Heart right ventricle (tissue), 16 donors: ENCODE results near the gene IER5L. TPM values are rescaled to one million over a fixed set of nuclear protein-coding genes. Genes with fewer than 3 reads are reported as not detected.

Experiments used
- ATAC-seq, 8 donors: fragments of 200-7000 bp; cut with Tn5 transposase; one replicate each; pipeline ENCODE4 v1.9.1; 2020; ENCODE audit warnings: mild to moderate bottlenecking in 8 of 8, moderate library complexity in 8 of 8, moderate number of reproducible peaks in 1 of 8
- DNase-seq, 2 donors: peaks; one replicate each; pipeline ENCODE4 v3.0.0-alpha.2; 2020
- H3K27ac ChIP-seq, 10 donors: fragments of 200-600 bp; sonication (generic) in 2 of 10; one replicate each; pipeline versions ENCODE4 v1.5.0 to v1.8.0; 2020 to 2022; ENCODE audit warnings: mild to moderate bottlenecking in 3 of 10
- H3K27me3 ChIP-seq, 7 donors: fragments of 200-600 bp; one replicate each; pipeline ENCODE4 v1.8.0; 2021 to 2022; ENCODE audit warnings: mild to moderate bottlenecking in 2 of 7
- H3K36me3 ChIP-seq, 9 donors: fragments of 200-600 bp; sonication (generic) in 1 of 9; one replicate each; pipeline versions ENCODE4 v1.5.0 to v1.8.0; 2020 to 2022; ENCODE audit warnings: mild to moderate bottlenecking in 2 of 9
- H3K4me1 ChIP-seq, 9 donors: fragments of 200-600 bp; sonication (generic) in 1 of 9; one replicate each; pipeline versions ENCODE4 v1.5.0 to v1.8.0; 2020 to 2022; ENCODE audit warnings: mild to moderate bottlenecking in 4 of 9
- H3K4me3 ChIP-seq, 10 donors: fragments of 200-600 bp; sonication (generic) in 2 of 10; one replicate each; pipeline versions ENCODE4 v1.5.0 to v1.8.0; 2020 to 2022; ENCODE audit warnings: mild to moderate bottlenecking in 7 of 10, moderate library complexity in 2 of 10
- H3K9me3 ChIP-seq, 11 donors: fragments of 200-600 bp in 10 of 11; sonication (generic) in 2 of 11; one replicate each; pipeline versions ENCODE4 v1.5.0 to v1.8.0; 2013 to 2022; ENCODE audit warnings: mild to moderate bottlenecking in 2 of 11, control low read depth in 1 of 11, moderate library complexity in 1 of 11
- WGBS, 2 donors: extraction: QIAGEN DNeasy Blood & Tissue Kit; methylation state at CpG; one replicate each; pipeline ENCODE4 v1.1.7; 2013; ENCODE audit warnings: inconsistent platforms in 1 of 2; 5-methylcytosine and 5-hydroxymethylcytosine counted together
- intact Hi-C, 10 donors: fragments of 100-400 bp; cut with DNase I; formaldehyde crosslinking; loops; one replicate each; pipeline versions ENCODE4 v1.11.1 to v1.14.2; 2022
- polyA plus RNA-seq, 2 donors: library from polyadenylated mRNA; stranded (reverse); fragments of 200-250 nt; gene quantifications; one replicate each; pipeline ENCODE4 v1.2.3, GENCODE V29; 2013
- total RNA-seq, 10 donors: library from RNA; stranded (reverse); fragmentation: NEBNext Ultra II Directional in 3 of 10; extraction: Animal tissue kit (Norgen Biotek cat#: 25700) in 3 of 10; gene quantifications; one replicate each; pipeline versions ENCODE4 v1.2.1 to v1.2.4, GENCODE V29; 2021 to 2023
- TF ChIP-seq, protein P1 (sequence below), 9 donors: fragments of 200-600 bp; sonication (generic) in 2 of 9; IDR thresholded peaks; one replicate each; pipeline versions ENCODE4 v1.5.0 to v1.8.0; 2021 to 2022; ENCODE audit warnings: antibody characterized with exemption in 9 of 9, mild to moderate bottlenecking in 5 of 9, moderate library complexity in 1 of 9
- donor health status: Arrhythmogenic right ventricular cardiomyopathy.
- donor health status: ischemic (EF 13 %, LVEDD 7.1; RV severe dilation, severe dysfunction).
- donor health status: healthy with polysubstance abuse.
- donor health status: DM: no; HTN: yes; CAD: no.
- donor health status: DM: no; HTN: no; CAD: no.
- donor health status: ischemic (EF 25% LVEDD 6.9; RV normal size, moderate dysfunction).
- donor health status: ischemic (EF 25% LVEDD 5.7; RV mildly dilated, moderate dysfunction).
- donor health status: healthy.
- donor health status: DM: yes; HTN: yes; CAD: no.
- donor health status: Ischemic cardiomyopathy.
- donor health status: ischemic (EF 35%, LVEDD 5.7; RV mildly dilated, moderate dysfunction).
- donor health status: nonischemic (EF 11% LVEDD 7.7; RV severe dilation, severe dysfunction).
- donor health status: DM: yes; HTN: yes; CAD: no.
- donor health status: PGD.
- donor health status: ischemic (EF 29% LVEDD 5.4; RV normal size, mild dysfunction).
- donor health status: nonischemic (EF 23%, LVEDD 6.1; RV moderate dilation, normal function).

IER5L gene
- total and polyA plus RNA-seq, 12 donors, result 1.2 to 26.3 (median 5.6) TPM

GRCh38 chr9:129221233-129221632, 43.2 kb upstream of the IER5L start:
- DNase-seq, result no peak
- Histone ChIP-seq H3K4me3 (no peak overlapping the region), H3K4me1 (peaks cover 6 to 38% (median 15%) of the 10 kb centered on the region in 9 donors), H3K9me3 (no peaks in the 10 kb centered on the region), H3K36me3 (no peaks in the 10 kb centered on the region), H3K27me3 (no peaks in the 10 kb centered on the region), H3K27ac (no peak overlapping the region)
- intact Hi-C loops, result no loop called here
- 89 to 92% methylated on average over 7 of the region's 7 CpGs for WGBS, 2 donors
- TF ChIP-seq, protein P1, sequence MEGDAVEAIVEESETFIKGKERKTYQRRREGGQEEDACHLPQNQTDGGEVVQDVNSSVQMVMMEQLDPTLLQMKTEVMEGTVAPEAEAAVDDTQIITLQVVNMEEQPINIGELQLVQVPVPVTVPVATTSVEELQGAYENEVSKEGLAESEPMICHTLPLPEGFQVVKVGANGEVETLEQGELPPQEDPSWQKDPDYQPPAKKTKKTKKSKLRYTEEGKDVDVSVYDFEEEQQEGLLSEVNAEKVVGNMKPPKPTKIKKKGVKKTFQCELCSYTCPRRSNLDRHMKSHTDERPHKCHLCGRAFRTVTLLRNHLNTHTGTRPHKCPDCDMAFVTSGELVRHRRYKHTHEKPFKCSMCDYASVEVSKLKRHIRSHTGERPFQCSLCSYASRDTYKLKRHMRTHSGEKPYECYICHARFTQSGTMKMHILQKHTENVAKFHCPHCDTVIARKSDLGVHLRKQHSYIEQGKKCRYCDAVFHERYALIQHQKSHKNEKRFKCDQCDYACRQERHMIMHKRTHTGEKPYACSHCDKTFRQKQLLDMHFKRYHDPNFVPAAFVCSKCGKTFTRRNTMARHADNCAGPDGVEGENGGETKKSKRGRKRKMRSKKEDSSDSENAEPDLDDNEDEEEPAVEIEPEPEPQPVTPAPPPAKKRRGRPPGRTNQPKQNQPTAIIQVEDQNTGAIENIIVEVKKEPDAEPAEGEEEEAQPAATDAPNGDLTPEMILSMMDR (IDR thresholded peaks at IDR 0.05), result no peak
- no peak for ATAC-seq

DNA sequence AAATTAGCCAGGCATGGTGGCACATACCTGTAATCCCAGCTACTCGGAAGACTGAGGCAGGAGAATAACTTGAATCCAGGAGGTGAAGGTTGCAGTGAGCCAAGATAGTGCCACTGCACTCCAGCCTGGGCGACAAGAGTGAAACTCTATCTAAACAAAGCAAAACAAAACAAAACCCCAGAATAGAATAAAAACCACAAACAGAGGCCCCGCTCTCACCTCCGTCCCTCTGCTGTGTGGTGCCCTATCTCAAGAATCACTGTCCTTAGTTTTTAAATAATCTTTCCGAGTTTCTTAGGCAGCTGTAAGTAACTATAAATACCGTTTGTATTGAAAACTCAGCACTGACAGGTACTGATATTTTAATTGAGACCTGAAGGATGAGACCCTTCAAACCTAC, 42.7 kb upstream of the IER5L start:
- Histone ChIP-seq H3K4me3 (no peak overlapping the region), H3K4me1 (peaks cover 6 to 33% (median 15%) of the 10 kb centered on the region in 9 donors), H3K9me3 (no peaks in the 10 kb centered on the region), H3K27ac (no peak overlapping the region), H3K36me3 (no peaks in the 10 kb centered on the region), H3K27me3 (no peaks in the 10 kb centered on the region)
- TF ChIP-seq, protein P1 (IDR thresholded peaks at IDR 0.05), result no peak
- 88 to 91% methylated on average over 6 of the region's 6 CpGs for WGBS, 2 donors
- DNase-seq (no peak), ATAC-seq (no peak)
- intact Hi-C loops, result no loop called here

DNA sequence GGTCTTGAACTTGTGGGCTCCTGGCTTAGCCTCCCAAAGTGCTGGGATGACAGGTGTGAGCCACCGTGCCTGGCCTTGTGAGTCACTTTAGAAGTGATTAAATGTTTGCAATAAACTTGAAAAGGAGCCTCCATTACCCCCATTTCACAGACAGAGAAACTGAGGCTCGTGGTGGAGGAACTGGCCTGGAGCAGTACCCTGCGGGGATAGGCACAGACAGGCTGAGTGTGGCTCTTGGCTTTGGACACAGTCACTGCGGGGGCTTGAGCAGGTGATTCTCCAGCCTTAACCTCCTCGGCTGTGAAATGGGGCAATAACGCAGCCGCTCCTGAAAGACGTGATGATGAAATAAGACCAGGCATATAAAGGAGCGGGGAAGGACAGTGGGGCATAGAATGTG, 40.9 kb upstream of the IER5L start:
- intact Hi-C loops, result no loop called here
- TF ChIP-seq, protein P1 (IDR thresholded peaks at IDR 0.05), result no peak

GRCh38 chr9:129218272-129218625, 40.2 kb upstream of the IER5L start:
- DNase-seq (no peak), ATAC-seq (peak in 7 of 8 donors; percentile 6 to 47 (median 14))
- Histone ChIP-seq H3K27me3 (no peaks in the 10 kb centered on the region), H3K9me3 (no peaks in the 10 kb centered on the region), H3K4me3 (no peak overlapping the region), H3K27ac (no peak overlapping the region), H3K4me1 (peaks cover 3 to 14% (median 7%) of the 10 kb centered on the region in 9 donors), H3K36me3 (no peaks in the 10 kb centered on the region)
- intact Hi-C loops, result no loop called here
- TF ChIP-seq, protein P1 (IDR thresholded peaks at IDR 0.05), result no peak
- WGBS, 2 donors, result 55 to 60% methylated on average over 6 of the region's 6 CpGs

More for the DNA sequence above, 40.9 kb upstream of the IER5L start:
- Histone ChIP-seq H3K4me3 (no peak overlapping the region), H3K9me3 (no peaks in the 10 kb centered on the region), H3K36me3 (no peaks in the 10 kb centered on the region), H3K4me1 (peaks cover 3 to 16% (median 7%) of the 10 kb centered on the region in 9 donors), H3K27me3 (no peaks in the 10 kb centered on the region), H3K27ac (no peak overlapping the region)
- 81 to 82% methylated on average over 9 of the region's 9 CpGs for WGBS, 2 donors
- DNase-seq (no peak), ATAC-seq (no peak)
